HFFc6 (cell line): ENCODE data around the gene WNT7A. TPM values are rescaled to one million over a fixed set of nuclear protein-coding genes. Genes with fewer than 3 reads are reported as not detected.

Experiments used
- DNase-seq: peaks from one replicate; pipeline ENCODE4 v3.0.0-alpha.2; 2018
- H3K27ac Mint-ChIP-seq: 2 replicates; pipeline ENCODE4 v1.8.0; 2020; ENCODE audit warnings: mild to moderate bottlenecking, mixed read lengths
- H3K27me3 Mint-ChIP-seq: 2 replicates; pipeline ENCODE4 v1.8.0; 2021; ENCODE audit warnings: mild to moderate bottlenecking, moderate library complexity, mixed read lengths; ENCODE audit not compliant: insufficient read depth
- H3K36me3 Mint-ChIP-seq: 2 replicates; pipeline ENCODE4 v1.8.0; 2021; ENCODE audit warnings: low read depth, mixed read lengths
- H3K4me1 Mint-ChIP-seq: 2 replicates; pipeline ENCODE4 v1.8.0; 2020; ENCODE audit warnings: low read depth, mixed read lengths
- H3K4me3 Mint-ChIP-seq: 2 replicates; pipeline ENCODE4 v1.8.0; 2020; ENCODE audit warnings: mild to moderate bottlenecking, moderate library complexity, mixed read lengths
- H3K9me3 Mint-ChIP-seq: 2 replicates; pipeline ENCODE4 v1.8.0; 2020; ENCODE audit warnings: mild to moderate bottlenecking, mixed read lengths
- total RNA-seq, 6 experiments: library from RNA; stranded (reverse); fragmentation: NEBNext Ultra II Directional; extraction: Animal tissue kit (Norgen Biotek cat#: 25700); gene quantifications; 2 replicates in 1 of 6; 3 replicates in 5 of 6; pipeline ENCODE4 v1.2.3, GENCODE V29; 2021
- TF ChIP-seq, protein P1 (sequence below): fragments of 200-600 bp; sonication (generic); IDR thresholded peaks from 2 replicates; pipeline ENCODE4 v1.5.0; 2021; ENCODE audit warnings: antibody characterized with exemption, mild to moderate bottlenecking

WNT7A gene
- total RNA-seq, 6 experiments from 2014 or later = not detected

DNA sequence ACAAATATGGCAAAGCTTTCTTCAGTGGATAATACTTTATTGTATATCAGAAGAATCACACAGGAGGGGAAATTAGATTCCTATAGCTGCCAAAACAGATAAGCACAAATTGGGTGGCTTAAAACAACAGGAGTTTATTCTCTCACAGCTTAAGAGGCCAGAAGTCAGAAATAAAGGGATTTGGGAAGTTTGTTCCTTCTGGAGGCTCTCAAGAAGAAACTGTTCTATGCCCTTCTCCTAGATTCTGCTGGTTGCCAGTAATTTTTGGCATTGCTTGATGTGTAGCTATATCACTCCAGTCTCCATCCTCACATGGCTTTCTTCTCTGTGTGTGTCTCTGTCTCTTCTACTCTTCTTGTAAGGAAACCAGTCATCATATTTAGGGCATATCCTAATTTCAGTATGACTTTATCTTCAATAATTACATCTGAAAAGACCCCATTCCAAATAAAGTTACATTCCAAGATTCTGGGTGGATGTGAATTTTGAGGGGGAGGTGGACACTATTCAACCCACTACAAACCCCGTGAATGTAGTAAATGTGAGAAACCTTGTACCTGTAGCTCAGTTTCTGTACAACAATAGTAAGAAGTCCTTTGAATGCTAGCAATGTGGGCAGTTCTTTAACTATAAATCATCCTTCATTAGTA is 22.2 kb upstream of the WNT7A start:
- Mint-ChIP-seq H3K9me3 (peaks cover 75% of the 10 kb centered on the region), H3K4me3 (no peak overlapping the region), H3K27me3 (no peaks in the 10 kb centered on the region; the same call in 1 of the 2 replicates), H3K36me3 (peaks cover 14% of the 10 kb centered on the region), H3K27ac (no peak overlapping the region), H3K4me1 (no peaks in the 10 kb centered on the region)
- TF ChIP-seq, protein P1, sequence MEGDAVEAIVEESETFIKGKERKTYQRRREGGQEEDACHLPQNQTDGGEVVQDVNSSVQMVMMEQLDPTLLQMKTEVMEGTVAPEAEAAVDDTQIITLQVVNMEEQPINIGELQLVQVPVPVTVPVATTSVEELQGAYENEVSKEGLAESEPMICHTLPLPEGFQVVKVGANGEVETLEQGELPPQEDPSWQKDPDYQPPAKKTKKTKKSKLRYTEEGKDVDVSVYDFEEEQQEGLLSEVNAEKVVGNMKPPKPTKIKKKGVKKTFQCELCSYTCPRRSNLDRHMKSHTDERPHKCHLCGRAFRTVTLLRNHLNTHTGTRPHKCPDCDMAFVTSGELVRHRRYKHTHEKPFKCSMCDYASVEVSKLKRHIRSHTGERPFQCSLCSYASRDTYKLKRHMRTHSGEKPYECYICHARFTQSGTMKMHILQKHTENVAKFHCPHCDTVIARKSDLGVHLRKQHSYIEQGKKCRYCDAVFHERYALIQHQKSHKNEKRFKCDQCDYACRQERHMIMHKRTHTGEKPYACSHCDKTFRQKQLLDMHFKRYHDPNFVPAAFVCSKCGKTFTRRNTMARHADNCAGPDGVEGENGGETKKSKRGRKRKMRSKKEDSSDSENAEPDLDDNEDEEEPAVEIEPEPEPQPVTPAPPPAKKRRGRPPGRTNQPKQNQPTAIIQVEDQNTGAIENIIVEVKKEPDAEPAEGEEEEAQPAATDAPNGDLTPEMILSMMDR = no peak
- DNase-seq = no peak

DNA sequence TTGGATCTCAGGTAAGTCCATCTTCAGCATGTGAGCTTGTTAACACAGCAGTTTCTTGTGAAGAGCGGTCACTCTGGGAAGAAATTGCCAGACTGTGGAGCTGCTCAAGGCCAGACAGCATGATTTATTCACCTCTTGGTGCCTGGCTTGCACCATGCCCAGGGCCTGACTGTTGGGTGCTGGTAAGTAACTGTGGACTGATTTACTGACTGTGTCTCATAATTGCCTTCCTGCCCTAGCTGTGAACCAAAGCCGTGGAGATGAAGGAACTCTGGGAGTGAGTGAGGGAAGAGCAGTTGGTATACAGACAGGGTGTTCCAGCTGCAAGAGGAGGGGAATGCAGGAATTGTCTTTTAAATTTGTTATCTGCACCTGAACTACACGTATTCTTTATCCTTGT is 18.5 kb upstream of the WNT7A start:
- Mint-ChIP-seq H3K27ac (no peak overlapping the region), H3K9me3 (peaks cover 42% of the 10 kb centered on the region), H3K27me3 (peaks cover 7% of the 10 kb centered on the region), H3K4me3 (no peak overlapping the region), H3K36me3 (peaks cover 10% of the 10 kb centered on the region), H3K4me1 (peaks cover 15% of the 10 kb centered on the region)
- TF ChIP-seq, protein P1 = no peak
- no peak for DNase-seq

DNA sequence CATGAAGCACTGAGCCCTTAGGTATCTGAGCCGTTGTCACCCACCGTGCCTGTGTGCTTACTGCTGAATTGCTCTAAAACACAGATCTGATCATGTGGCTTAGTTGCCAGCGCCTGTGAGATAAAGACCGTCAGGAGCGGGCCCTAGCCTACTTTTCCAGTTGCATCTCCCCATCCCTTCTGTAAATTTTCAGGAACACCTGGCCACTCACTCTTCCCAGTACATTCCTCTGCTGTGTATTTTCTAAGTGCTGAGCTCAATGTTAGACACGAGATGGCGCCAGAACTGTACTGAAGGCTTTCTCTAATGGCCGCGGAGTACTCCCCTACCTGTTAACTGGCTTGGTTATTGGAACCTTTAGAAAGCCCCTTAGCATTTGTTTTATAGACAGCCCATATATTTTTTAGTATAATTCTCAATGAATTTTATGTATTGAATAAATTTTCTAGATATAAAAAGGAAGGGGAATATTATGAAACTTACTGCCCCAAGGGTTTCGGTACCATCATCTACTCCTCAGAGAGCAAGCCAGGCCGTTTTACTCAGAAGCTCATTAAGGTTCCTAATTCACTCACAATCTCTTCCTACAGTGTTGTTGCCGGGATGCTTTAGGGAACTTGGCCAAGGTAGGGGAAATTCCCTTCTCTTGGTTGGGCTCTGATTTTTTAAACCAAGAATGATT is 16.7 kb upstream of the WNT7A start:
- Mint-ChIP-seq H3K27ac (no peak overlapping the region), H3K27me3 (peaks cover 7% of the 10 kb centered on the region)
- TF ChIP-seq, protein P1 = peak; percentile 83

DNA sequence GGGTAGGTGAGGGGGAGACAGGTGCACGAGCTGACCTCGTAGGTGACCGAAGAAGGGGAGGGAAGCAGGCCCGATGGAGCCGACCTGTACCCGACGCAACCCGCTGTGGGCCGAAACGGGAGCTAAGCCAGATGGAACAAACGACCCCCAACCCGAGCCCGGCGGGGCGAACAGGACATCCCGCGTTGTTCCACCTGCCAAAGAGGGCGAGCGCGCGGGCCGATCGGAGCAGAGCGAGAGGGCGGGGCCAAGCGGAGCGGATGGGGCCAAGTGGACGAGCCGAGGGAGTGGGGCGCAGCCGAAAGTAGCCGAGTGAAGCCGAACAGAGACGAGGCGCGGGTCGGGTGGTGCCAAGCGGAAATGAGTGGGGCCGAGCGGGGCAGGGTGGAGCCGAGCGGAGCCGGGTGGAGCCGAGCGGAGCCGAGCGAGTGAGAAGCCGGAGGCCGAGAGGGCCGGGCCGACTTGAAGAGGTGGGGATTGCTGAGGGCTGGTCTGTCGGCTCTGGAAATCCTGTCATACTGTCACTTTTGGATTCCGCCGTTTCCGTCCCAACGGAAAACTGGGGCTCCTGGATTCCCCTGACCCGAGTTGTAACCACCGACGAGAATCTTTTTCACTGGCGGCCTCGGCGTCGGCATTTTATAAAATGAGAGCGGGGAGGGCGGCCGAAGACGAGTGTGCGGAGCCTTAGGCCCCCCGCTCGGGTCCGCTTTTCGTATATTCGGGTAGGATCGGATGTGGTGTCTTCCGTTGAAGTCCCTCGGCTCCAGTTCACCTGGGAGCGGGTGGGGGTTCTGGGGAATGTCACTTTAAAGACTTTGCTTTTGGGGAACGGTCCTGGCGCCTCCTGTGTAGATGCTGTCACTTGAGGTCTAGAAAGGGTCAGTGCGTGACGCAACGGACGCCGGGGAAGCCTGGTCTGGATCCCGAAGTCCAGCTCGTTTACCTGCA is 15.6 kb upstream of the WNT7A start:
- Mint-ChIP-seq H3K27me3 (peaks cover 7% of the 10 kb centered on the region), H3K4me3 (peak overlapping the region; percentile 91), H3K27ac (peak overlapping the region; percentile 59), H3K4me1 (peaks cover 15% of the 10 kb centered on the region), H3K36me3 (peaks cover 9% of the 10 kb centered on the region), H3K9me3 (peaks cover 20% of the 10 kb centered on the region)
- TF ChIP-seq, protein P1 = no peak
- DNase-seq = peak; percentile 85

More for the DNA sequence above, 16.7 kb upstream of the WNT7A start:
- Mint-ChIP-seq H3K4me1 (peaks cover 15% of the 10 kb centered on the region), H3K4me3 (peak overlapping the region; percentile 91), H3K36me3 (peaks cover 9% of the 10 kb centered on the region), H3K9me3 (peaks cover 32% of the 10 kb centered on the region)
- peak; percentile 42 for DNase-seq

DNA sequence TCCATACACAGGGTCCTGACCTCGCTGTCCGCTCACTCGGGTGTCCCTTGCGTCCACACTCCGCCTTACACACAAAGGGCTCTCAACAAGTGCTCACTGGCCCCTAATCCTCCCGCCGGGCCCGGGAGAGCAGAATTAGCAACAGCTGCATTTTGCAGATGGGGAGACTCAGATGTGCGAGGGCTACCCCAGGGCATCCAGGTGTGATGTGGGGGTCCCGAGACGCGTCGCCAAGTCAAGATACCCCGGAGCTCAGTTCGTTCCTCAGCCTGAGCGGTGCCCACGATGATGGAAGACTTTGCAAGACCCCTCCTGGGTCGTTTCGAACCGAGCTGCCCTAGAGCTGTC is 14.9 kb upstream of the WNT7A start:
- peaks cover 10% of the 10 kb centered on the region for H3K27me3 Mint-ChIP-seq
- H3K9me3 Mint-ChIP-seq = peaks cover 14% of the 10 kb centered on the region
- no peak overlapping the region for H3K27ac Mint-ChIP-seq
- no peak for DNase-seq
- peaks cover 9% of the 10 kb centered on the region for H3K36me3 Mint-ChIP-seq
- TF ChIP-seq, protein P1 = no peak
- H3K4me1 Mint-ChIP-seq = peaks cover 15% of the 10 kb centered on the region
- peak overlapping the region; percentile 91 for H3K4me3 Mint-ChIP-seq
